GM20000 (cell line): Measurements from ENCODE around the gene MME.

ENCODE experiments used
- DNase-seq: peaks from one replicate; pipeline ENCODE4 v3.0.0; 2012; ENCODE audit warnings: low spot score
- CTCF ChIP-seq: IDR thresholded peaks from 2 replicates; pipeline ENCODE4 v1.5.1; 2012; ENCODE audit warnings: mild to moderate bottlenecking, control low read depth; ENCODE audit errors: extremely low read depth, missing control alignments

Gene MME

GRCh38 chr3:155218462-155218861, 138.3 kb downstream of the MME start:
- no peak for DNase-seq
- TF ChIP-seq CTCF, result no peak

DNA sequence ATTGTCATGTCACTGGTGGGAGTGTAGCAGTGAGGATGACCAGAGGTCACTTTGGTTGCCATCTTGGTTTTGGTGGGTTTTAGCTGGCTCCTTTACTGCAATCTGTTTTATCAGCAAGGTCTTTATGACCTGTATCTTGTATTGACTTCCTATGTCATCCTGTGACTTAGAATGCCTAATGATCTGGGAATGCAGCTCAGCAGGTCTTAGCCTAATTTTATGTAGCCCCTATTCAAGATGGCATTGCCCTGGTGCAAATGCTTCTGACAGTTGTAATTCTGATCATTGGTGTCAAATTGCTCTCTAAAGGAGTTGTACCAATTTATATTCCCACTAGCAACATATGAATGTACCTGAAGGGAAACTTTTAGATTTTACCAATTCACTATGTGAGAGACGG, 139.0 kb downstream of the MME start:
- no peak for DNase-seq
- no peak for TF ChIP-seq CTCF

- no peak for DNase-seq
- no peak for TF ChIP-seq CTCF
These were observed 145.3 kb downstream of the MME start for GRCh38 chr3:155225417-155225816.

- no peak for TF ChIP-seq CTCF
- no peak for DNase-seq
These were observed 147.0 kb downstream of the MME start for GRCh38 chr3:155227141-155227540.

GRCh38 chr3:155228676-155229075, 148.6 kb downstream of the MME start:
- no peak for TF ChIP-seq CTCF
- no peak for DNase-seq

GRCh38 chr3:155229086-155229485, 149.0 kb downstream of the MME start:
- TF ChIP-seq CTCF, result no peak
- no peak for DNase-seq

DNA sequence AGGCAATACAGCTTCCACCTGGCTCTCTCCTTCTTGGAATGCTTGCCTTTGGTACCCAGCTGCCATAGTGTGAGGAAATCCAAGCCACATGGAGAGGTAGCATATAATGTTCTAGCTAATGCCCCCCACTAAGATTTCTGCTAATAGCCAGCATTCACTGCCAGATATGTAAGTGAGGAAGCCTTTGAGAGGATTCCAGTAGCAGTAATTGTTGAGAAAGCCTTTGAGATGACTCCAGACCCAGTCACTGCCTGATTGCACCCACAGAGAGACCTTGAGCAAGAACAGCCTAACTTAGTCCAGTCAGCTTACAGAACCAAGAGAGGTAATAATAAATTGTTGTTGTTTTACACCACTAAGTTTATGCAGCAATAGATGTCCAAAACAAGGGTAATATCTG, 150.3 kb downstream of the MME start:
- no peak for TF ChIP-seq CTCF
- DNase-seq, result no peak

DNA sequence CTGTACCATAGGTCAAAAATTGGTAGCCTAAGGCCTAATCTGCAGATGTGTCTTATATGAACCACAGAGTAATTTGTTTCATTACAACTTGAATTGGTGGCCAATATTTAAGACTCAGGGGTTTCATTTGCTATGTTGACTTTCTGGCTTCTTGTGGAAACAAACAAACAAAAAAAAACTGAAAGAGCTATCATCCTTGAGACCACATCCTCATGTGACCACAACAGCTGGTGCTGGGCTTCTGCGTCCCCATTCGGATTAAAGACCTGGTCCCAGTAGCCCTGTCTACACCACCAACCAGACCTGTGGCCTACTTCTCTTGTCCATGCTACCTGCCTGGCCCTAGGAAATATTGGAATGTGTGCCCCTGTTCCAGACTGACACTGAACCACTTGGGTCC, 151.7 kb downstream of the MME start:
- TF ChIP-seq CTCF, result no peak

More for the DNA sequence above, 151.7 kb downstream of the MME start:
- DNase-seq, result no peak
